ENCODE measurements around the gene MMP17.

DNA sequence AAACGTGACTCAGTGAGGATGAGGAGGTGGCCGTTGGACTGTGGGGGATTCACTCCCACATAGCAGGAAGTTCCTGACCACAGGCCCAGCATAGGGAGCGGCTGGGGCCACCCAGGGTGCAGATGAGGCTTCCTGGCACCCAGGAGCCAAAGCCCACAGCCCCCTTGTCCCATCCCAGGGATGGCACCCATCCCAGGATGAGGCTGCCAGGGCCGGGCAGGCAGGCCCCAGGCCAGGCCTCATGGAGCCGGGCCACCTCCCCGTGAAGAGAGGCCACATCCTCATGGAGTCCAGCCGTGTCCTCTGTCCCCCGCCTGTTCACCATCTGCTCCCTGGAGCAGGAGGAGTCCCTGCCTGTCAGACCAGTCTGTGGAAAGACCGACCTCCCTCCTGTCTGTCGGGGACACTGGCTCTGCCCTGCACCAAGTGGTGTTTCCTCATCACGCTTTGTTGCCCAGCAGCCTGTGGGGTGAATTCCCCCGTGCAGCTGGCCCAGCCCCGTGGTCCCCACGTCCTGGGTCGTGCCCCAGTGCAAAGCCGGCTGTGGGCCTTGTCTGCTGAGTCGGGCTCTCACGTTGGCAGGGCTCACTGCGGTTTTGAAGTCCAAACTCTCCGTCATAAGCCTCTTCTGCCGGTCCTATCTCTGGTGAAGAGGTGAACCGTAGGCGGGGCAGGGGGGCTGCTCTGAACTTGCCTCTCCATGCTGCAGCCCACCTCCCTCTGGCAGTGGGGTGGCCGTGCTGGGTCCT, 24.5 kb downstream of the MMP17 start:
- TF ChIP-seq CTCF (IDR thresholded peaks at IDR 0.05) (no peak), POLR2A (IDR thresholded peaks at IDR 0.05) (no peak), EP300 (IDR thresholded peaks at IDR 0.05) (no peak)
